Nephron progenitor cell (in vitro differentiated cells): ENCODE measurements around the gene LRIG1.
A peak's percentile ranks its signal among the peaks of the same experiment; 100 is the strongest.

Source experiments
- DNase-seq: peaks from one replicate; pipeline ENCODE4 v3.0.0; 2021
- H3K27ac Mint-ChIP-seq: 2 replicates; pipeline ENCODE4 v1.8.0; 2021; ENCODE audit warnings: mild to moderate bottlenecking, moderate library complexity, mixed read lengths
- H3K27me3 Mint-ChIP-seq: 2 replicates; pipeline ENCODE4 v1.8.0; 2021; ENCODE audit warnings: mild to moderate bottlenecking, low read depth, mixed read lengths; ENCODE audit not compliant: poor library complexity
- H3K36me3 Mint-ChIP-seq: 2 replicates; pipeline ENCODE4 v1.8.0; 2021; ENCODE audit warnings: low read depth, mixed read lengths
- H3K4me1 Mint-ChIP-seq: 2 replicates; pipeline ENCODE4 v1.8.0; 2021; ENCODE audit warnings: mixed read lengths
- H3K4me3 Mint-ChIP-seq: 2 replicates; pipeline ENCODE4 v1.8.0; 2021; ENCODE audit warnings: mild to moderate bottlenecking, moderate library complexity, mixed read lengths
- H3K9me3 Mint-ChIP-seq: 2 replicates; pipeline ENCODE4 v1.8.0; 2021; ENCODE audit warnings: mild to moderate bottlenecking, moderate library complexity, mixed read lengths
- CTCF ChIP-seq: fragments of 200-600 bp; sonication (generic); IDR thresholded peaks from 2 replicates; pipeline ENCODE4 v1.5.0; 2021; ENCODE audit warnings: antibody characterized with exemption

The LRIG1 gene

DNA sequence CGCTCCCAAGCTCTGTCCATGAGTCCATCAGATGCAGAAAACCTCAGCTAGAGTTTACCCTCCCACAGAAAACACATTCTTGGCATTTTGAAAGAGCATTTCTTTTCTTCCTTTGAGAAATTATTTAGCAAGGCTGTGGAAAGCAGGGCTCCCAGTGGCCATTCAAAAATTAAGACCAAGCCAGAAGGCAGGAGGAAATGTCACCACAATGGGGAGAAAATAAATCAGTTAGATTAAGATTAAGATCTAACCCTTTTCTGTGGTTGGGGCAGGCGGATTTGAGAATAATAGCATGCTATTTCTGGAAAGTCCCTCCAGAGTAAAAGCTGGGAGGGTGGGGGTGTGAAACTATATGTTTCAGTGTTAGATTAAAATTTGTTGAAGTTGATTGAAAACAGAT lies 20.2 kb downstream of the LRIG1 start:
- H3K27ac Mint-ChIP-seq, result no peak overlapping the region
- H3K4me3 Mint-ChIP-seq, result no peak overlapping the region
- H3K36me3 Mint-ChIP-seq, result no peaks in the 10 kb centered on the region
- no peak for DNase-seq
- no peaks in the 10 kb centered on the region for H3K27me3 Mint-ChIP-seq
- peaks cover 50% of the 10 kb centered on the region for H3K4me1 Mint-ChIP-seq
- TF ChIP-seq CTCF, result no peak
- H3K9me3 Mint-ChIP-seq, result no peaks in the 10 kb centered on the region

DNA sequence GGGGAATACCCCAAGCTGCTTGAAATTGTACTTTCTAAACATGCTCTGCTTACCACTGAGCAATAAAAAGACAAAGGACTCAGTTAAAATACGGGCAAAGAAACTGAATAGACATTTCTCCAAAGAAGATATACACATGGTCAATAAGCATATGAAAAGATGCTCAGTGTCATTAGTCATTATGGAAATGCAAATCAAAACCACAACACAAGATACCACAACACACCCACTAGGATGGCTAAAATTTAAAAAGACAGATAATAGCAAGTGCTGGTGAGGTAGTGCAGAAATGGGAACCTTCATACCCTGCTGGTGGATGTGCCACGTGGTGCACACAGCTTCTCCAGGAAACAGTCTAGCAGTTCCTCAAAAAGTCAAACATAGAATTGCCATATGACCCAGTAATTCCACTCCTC lies 21.3 kb downstream of the LRIG1 start:
- Mint-ChIP-seq H3K9me3 (no peaks in the 10 kb centered on the region), H3K27ac (no peak overlapping the region), H3K27me3 (no peaks in the 10 kb centered on the region), H3K4me3 (no peak overlapping the region), H3K4me1 (peaks cover 43% of the 10 kb centered on the region), H3K36me3 (no peaks in the 10 kb centered on the region)
- no peak for TF ChIP-seq CTCF
- no peak for DNase-seq

DNA sequence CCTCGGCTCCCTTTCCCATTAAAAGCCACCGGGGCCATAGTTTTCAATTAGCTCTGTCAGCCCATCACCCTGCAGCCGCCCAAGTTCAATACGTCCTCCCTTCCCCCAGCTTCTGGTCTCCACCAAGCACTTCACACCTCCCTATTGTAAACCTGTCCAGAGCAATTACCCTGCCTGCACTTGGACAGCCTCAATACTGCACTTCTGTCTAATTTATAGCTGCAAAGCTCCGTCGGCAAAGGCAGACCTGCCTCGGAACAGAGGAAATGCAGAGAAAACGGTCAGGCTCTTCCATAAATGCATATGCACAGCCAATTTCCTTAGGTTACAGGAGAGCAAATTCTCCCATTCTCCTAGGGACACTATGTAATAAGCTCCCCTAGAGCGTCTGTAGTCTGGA lies 21.9 kb downstream of the LRIG1 start:
- Mint-ChIP-seq H3K4me3 (peak overlapping the region; percentile 35), H3K9me3 (no peaks in the 10 kb centered on the region), H3K27ac (peak overlapping the region; percentile 71), H3K27me3 (no peaks in the 10 kb centered on the region), H3K4me1 (peaks cover 38% of the 10 kb centered on the region), H3K36me3 (no peaks in the 10 kb centered on the region)
- TF ChIP-seq CTCF, result no peak
- peak; percentile 50 for DNase-seq

DNA sequence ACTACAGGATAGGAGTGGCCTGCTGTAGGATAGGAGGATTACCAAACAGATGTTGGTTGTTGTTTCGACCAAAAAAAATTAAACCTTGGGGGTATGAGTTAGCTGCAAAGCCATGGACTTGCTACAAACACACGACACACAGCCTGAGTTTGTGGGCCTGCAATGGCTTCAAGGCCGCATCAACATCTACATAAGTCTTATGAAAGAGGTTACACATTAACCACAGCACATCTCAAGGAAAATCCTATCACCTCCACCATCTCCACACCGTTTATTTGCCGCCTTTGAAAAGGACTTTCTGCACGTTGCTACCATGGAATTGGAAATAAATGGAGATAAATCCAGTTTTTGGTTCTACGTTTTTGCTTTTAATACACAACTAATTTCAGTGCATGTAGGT lies 23.0 kb downstream of the LRIG1 start:
- no peak for DNase-seq
- TF ChIP-seq CTCF, result no peak
- no peak overlapping the region for H3K27ac Mint-ChIP-seq
- H3K9me3 Mint-ChIP-seq, result no peaks in the 10 kb centered on the region
- H3K27me3 Mint-ChIP-seq, result no peaks in the 10 kb centered on the region
- peaks cover 27% of the 10 kb centered on the region for H3K4me1 Mint-ChIP-seq
- no peaks in the 10 kb centered on the region for H3K36me3 Mint-ChIP-seq
- no peak overlapping the region for H3K4me3 Mint-ChIP-seq

DNA sequence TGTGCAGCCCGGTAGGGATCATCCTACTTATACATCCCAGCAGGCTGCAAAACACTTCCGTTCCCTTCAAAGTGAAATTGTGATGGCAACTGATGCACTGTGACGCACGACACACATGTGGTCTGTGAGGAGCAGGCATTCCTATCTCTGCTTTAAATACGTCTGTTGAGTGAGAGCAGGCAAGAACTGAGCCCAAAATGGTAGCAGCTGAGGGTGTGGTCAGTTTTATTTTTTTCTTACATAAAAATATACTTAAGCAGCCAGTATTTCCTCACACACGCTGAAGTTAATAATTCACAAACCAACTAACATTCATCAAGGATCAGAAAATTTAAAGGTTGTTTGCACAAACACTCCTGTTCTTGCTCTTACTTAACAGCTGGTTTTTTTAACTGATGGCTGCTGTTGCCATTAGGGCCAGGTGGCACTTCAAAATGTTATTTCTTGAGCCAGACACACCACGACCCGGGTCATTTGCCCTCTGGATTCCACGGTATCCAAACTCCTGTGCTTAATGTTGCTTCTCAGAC lies 23.9 kb downstream of the LRIG1 start:
- Mint-ChIP-seq H3K4me3 (no peak overlapping the region), H3K27ac (no peak overlapping the region), H3K27me3 (no peaks in the 10 kb centered on the region), H3K4me1 (peaks cover 21% of the 10 kb centered on the region), H3K9me3 (no peaks in the 10 kb centered on the region), H3K36me3 (no peaks in the 10 kb centered on the region)
- no peak for DNase-seq
- TF ChIP-seq CTCF, result no peak

- DNase-seq, result no peak
- Mint-ChIP-seq H3K27me3 (no peaks in the 10 kb centered on the region), H3K27ac (no peak overlapping the region), H3K36me3 (no peaks in the 10 kb centered on the region), H3K4me1 (peaks cover 18% of the 10 kb centered on the region), H3K4me3 (no peak overlapping the region), H3K9me3 (no peaks in the 10 kb centered on the region)
- no peak for TF ChIP-seq CTCF
Observed at GRCh38 chr3:66475386-66476020, 25.3 kb downstream of the LRIG1 start.
